ENCODE data around the gene OOSP4B. TPM values are rescaled to one million over a fixed set of nuclear protein-coding genes. Genes with fewer than 3 reads are reported as not detected.

Gene OOSP4B
- total and polyA plus RNA-seq, 2 of the 8 experiments (the other 6 are each of a cell fraction or from before 2014, with no cell fraction given): not detected

DNA sequence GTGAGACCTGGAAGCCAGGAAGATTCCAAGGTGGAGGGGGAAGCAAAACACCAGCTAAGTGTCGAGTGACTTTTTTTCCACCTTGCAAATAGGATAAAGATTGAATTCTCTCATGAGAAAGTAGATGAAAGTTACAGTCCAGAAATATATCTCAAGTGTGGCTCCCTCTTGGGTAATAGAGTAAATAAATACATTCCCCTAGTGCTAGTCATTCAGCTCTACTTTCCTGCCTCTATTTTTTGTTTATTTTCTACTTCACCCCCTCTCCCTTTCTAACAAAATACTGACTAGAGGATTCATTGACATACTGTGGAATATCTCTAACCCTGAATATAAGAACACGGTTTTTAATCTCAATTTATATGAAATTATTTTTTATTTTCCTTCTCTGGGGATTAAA is 19.2 kb upstream of the OOSP4B start:
- no peak overlapping the region for H3K27ac ChIP-seq (ENCODE audit: low read depth, low read length)
- no peak overlapping the region for H3K23ac ChIP-seq (ENCODE audit: insufficient read length)
- H3K9ac ChIP-seq (replicated peaks in 1 of 4; ENCODE audit: extremely low read depth in 1 of 4, low read depth in 3 of 4, low read length in 3 of 4): no peak overlapping the region
- no peak overlapping the region for H2AK5ac ChIP-seq (ENCODE audit: low read depth, low read length)
- H3K36me3 ChIP-seq (ENCODE audit: control insufficient read depth in 2 of 4, insufficient read depth in 4 of 4, low read length in 3 of 4): no peaks in the 10 kb centered on the region
- no peak overlapping the region for H4K8ac ChIP-seq (ENCODE audit: extremely low read depth, insufficient read depth, low read length)
- H3K9me3 ChIP-seq (ENCODE audit: insufficient read depth in 2 of 2, low read depth in 1 of 2, low read length in 1 of 2): no peaks in the 10 kb centered on the region
- no peak overlapping the region for H2BK15ac ChIP-seq (ENCODE audit: low read length)
- no peak overlapping the region for H3K14ac ChIP-seq (ENCODE audit: insufficient read length)
- TF ChIP-seq TEAD4 (IDR thresholded peaks at IDR 0.05; ENCODE audit: low read depth, low read length): no peak
- TF ChIP-seq RXRA (IDR thresholded peaks at IDR 0.05; ENCODE audit: insufficient read depth, low read depth, low read length): no peak
- TF ChIP-seq NRF1 (IDR thresholded peaks at IDR 0.05; ENCODE audit: low read depth, low read length): no peak
- no peak for TF ChIP-seq YY1 (IDR thresholded peaks at IDR 0.05; ENCODE audit: low read depth, low read length)
- no peak for TF ChIP-seq ATF2 (IDR thresholded peaks at IDR 0.05; ENCODE audit: low read length)
- no peaks in the 10 kb centered on the region for H3K79me2 ChIP-seq (ENCODE audit: control insufficient read depth in 1 of 2, insufficient read depth in 2 of 2, low read length in 2 of 2)
- no peak overlapping the region for H3K4me3 ChIP-seq (ENCODE audit: extremely low read depth in 1 of 4, insufficient read depth in 2 of 4, low read depth in 3 of 4, low read length in 4 of 4)
- no peak overlapping the region for H2BK20ac ChIP-seq (ENCODE audit: low read length)
- WGBS, 2 experiments (ENCODE audit: extremely low coverage in 1 of 2, insufficient coverage in 1 of 2, insufficient read length in 1 of 2, insufficient replicate concordance in 2 of 2, low coverage in 1 of 2, low lambda C conversion rate in 2 of 2, missing lambda C conversion rate in 1 of 2): 90% methylated on average over 2 of the region's 2 CpGs; no CpG with 5 or more reads in 1 of the 2 experiments
- no peak overlapping the region for H3K4me2 ChIP-seq (ENCODE audit: insufficient read depth in 1 of 2, low read depth in 2 of 2, low read length in 2 of 2)
- ChIA-PET CTCF (ENCODE audit: partially characterized antibody) (interaction anchor here (0.9 kb wide), 1 partner anchor 267 kb away, joined by 3 read pairs; no protein-coding TSS in a partner anchor), POLR2A (ENCODE audit: partially characterized antibody) (no interaction called here)
- no peak overlapping the region for H4K91ac ChIP-seq (replicated peaks; ENCODE audit: insufficient read length, low read length)
- no peak overlapping the region for H3K4ac ChIP-seq (replicated peaks; ENCODE audit: insufficient read length, low read depth, low read length)
- H3K4me1 ChIP-seq (replicated peaks in 1 of 4; ENCODE audit: control insufficient read depth in 3 of 4, insufficient read depth in 4 of 4, low read length in 3 of 4): no peaks in the 10 kb centered on the region
- FAIRE-seq (no peak), DNase-seq (ENCODE audit: low read depth in 1 of 2, low spot score in 2 of 2) (no peak)
- no peaks in the 10 kb centered on the region for H3K79me1 ChIP-seq (ENCODE audit: low read depth, low read length)
- no peak overlapping the region for H3K18ac ChIP-seq (ENCODE audit: extremely low read depth, low read length)
- H2BK120ac ChIP-seq (replicated peaks; ENCODE audit: low read depth, low read length): no peak overlapping the region
- no peak overlapping the region for H3K56ac ChIP-seq (replicated peaks; ENCODE audit: insufficient read length, low read depth, low read length)
- H3K23me2 ChIP-seq (ENCODE audit: low read depth, low read length): no peaks in the 10 kb centered on the region
- H3K27me3 ChIP-seq (replicated peaks in 1 of 4; ENCODE audit: control insufficient read depth in 3 of 4, extremely low read depth in 1 of 4, insufficient read depth in 3 of 4, low read length in 3 of 4): no peaks in the 10 kb centered on the region
- no peak overlapping the region for H2BK12ac ChIP-seq (ENCODE audit: low read depth, low read length)
- H4K5ac ChIP-seq (ENCODE audit: insufficient read length, low read depth, low read length): no peak overlapping the region
- H2BK5ac ChIP-seq (ENCODE audit: low read depth, low read length): no peak overlapping the region
- no peaks in the 10 kb centered on the region for H4K20me1 ChIP-seq (replicated peaks in 1 of 2; ENCODE audit: control insufficient read depth in 1 of 2, insufficient read depth in 2 of 2, low read length in 2 of 2)
- H2AFZ ChIP-seq (ENCODE audit: low read length): no peak overlapping the region

All from H1 (cell line).